ENCODE data around the gene SIRT5. TPM values are rescaled to one million over a fixed set of nuclear protein-coding genes. Genes with fewer than 3 reads are reported as not detected.

The SIRT5 gene
- total RNA-seq, 1 experiment from 2014 or later = 15.9 TPM

DNA sequence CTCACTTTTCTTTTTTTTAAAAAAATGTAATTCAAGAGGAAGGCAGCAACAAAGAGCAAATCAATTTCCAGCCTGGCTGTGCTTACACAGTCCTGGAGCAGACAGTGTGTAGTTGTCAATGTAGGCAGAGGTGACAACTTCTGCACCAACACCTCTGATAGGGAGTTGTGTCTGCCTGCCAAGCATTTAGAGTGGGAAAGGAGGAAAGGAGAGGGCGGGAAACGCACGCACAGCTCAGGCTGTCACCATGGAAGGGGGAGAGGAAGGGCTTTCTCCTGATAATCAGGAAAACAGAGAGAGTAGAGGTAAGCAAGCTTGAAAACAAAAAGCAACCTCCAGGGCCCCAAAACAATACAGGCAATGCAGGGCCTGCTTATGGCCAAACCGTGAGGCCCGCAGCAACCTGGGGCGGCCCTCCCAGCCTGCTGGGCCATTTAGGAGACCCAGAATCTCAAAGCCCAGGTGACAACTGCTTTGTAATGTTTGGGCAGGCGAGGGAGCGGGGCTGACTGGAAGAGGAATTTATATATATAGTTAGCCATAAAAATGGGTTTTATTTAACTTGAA, 45.5 kb upstream of the SIRT5 start:
- no peak for DNase-seq
- CTCF ChIA-PET = no interaction called here
- intact Hi-C loops (cut with micrococcal nuclease; ENCODE audit: unreplicated experiment) = no loop called here

GRCh38 chr6:13531956-13532355, 42.4 kb upstream of the SIRT5 start:
- no TSS peak for BruUV-seq (replicated peaks)
- Histone ChIP-seq H4K20me1 (ENCODE audit: insufficient read depth) (no peaks in the 10 kb centered on the region), H3K79me2 (ENCODE audit: low read depth) (no peaks in the 10 kb centered on the region), H3K9me3 (ENCODE audit: insufficient read depth, low read depth) (no peaks in the 10 kb centered on the region), H3K27me3 (ENCODE audit: insufficient read depth, low read depth) (no peaks in the 10 kb centered on the region), H3K27ac (peak overlapping the region; percentile 48), H3K9me2 (ENCODE audit: insufficient read depth) (no peaks in the 10 kb centered on the region), H3F3A (ENCODE audit: insufficient read depth, low read depth) (peaks cover 5% of the 10 kb centered on the region; the same call in 1 of the 2 replicates), H3K4me1 (replicated peaks; ENCODE audit: insufficient read depth) (peaks cover 15% of the 10 kb centered on the region; the same call in 1 of the 2 replicates), H3K36me3 (ENCODE audit: low read depth) (no peaks in the 10 kb centered on the region), H3K4me2 (peak overlapping the region; percentile 29; the same call in 1 of the 2 replicates), H3K4me3 (no peak overlapping the region), H2AFZ (0 out of 2 replicates have a peak overlapping the region, but pooled peaks have one; percentile 2)
- ChIA-PET CTCF (interaction anchor here (1.1 kb wide), 1 partner anchor 515 kb away, joined by 5 read pairs; no protein-coding TSS in a partner anchor), POLR2A (ENCODE audit: unreplicated experiment) (no interaction called here)
- TF ChIP-seq, protein P1, sequence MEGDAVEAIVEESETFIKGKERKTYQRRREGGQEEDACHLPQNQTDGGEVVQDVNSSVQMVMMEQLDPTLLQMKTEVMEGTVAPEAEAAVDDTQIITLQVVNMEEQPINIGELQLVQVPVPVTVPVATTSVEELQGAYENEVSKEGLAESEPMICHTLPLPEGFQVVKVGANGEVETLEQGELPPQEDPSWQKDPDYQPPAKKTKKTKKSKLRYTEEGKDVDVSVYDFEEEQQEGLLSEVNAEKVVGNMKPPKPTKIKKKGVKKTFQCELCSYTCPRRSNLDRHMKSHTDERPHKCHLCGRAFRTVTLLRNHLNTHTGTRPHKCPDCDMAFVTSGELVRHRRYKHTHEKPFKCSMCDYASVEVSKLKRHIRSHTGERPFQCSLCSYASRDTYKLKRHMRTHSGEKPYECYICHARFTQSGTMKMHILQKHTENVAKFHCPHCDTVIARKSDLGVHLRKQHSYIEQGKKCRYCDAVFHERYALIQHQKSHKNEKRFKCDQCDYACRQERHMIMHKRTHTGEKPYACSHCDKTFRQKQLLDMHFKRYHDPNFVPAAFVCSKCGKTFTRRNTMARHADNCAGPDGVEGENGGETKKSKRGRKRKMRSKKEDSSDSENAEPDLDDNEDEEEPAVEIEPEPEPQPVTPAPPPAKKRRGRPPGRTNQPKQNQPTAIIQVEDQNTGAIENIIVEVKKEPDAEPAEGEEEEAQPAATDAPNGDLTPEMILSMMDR (conservative IDR thresholded peaks at IDR 0.05) = no peak
- no peak for TF ChIP-seq EZH2 (IDR thresholded peaks at IDR 0.05; ENCODE audit: low read depth)
- DNase-seq = peak; percentile 33 to 64
- intact Hi-C loops (cut with micrococcal nuclease; ENCODE audit: unreplicated experiment) = no loop called here

More for the DNA sequence above, 45.5 kb upstream of the SIRT5 start:
- no peaks in the 10 kb centered on the region for H3K9me2 ChIP-seq (ENCODE audit: insufficient read depth)
- no peak overlapping the region for H3K27ac ChIP-seq
- no peak overlapping the region for H2AFZ ChIP-seq
- POLR2A ChIA-PET (ENCODE audit: unreplicated experiment) = no interaction called here
- no peaks in the 10 kb centered on the region for H3K27me3 ChIP-seq (ENCODE audit: insufficient read depth, low read depth)
- BruUV-seq (replicated peaks) = no TSS peak
- H3K4me1 ChIP-seq (replicated peaks; ENCODE audit: insufficient read depth) = peaks cover 20% of the 10 kb centered on the region
- H3K4me3 ChIP-seq = no peak overlapping the region
- H3K4me2 ChIP-seq = no peak overlapping the region
- no peaks in the 10 kb centered on the region for H3K79me2 ChIP-seq (ENCODE audit: low read depth)
- H3K9me3 ChIP-seq (ENCODE audit: insufficient read depth, low read depth) = no peaks in the 10 kb centered on the region
- no peaks in the 10 kb centered on the region for H3K36me3 ChIP-seq (ENCODE audit: low read depth)
- H3F3A ChIP-seq (ENCODE audit: insufficient read depth, low read depth) = peaks cover 5% of the 10 kb centered on the region; the same call in 1 of the 2 replicates
- H4K20me1 ChIP-seq (ENCODE audit: insufficient read depth) = no peaks in the 10 kb centered on the region
- TF ChIP-seq EZH2 (IDR thresholded peaks at IDR 0.05; ENCODE audit: low read depth) = no peak

- no peak for TF ChIP-seq EZH2 (IDR thresholded peaks at IDR 0.05; ENCODE audit: low read depth)
- TF ChIP-seq, protein P1 (conservative IDR thresholded peaks at IDR 0.05) = no peak
- H2AFZ ChIP-seq = no peak overlapping the region
- CTCF ChIA-PET = no interaction called here
- peaks cover 3% of the 10 kb centered on the region; the same call in 1 of the 2 replicates for H3K9me2 ChIP-seq (ENCODE audit: insufficient read depth)
- no TSS peak for BruUV-seq (replicated peaks)
- no peaks in the 10 kb centered on the region; the same call in 1 of the 2 replicates for H3K9me3 ChIP-seq (ENCODE audit: insufficient read depth, low read depth)
- no peak overlapping the region for H3K4me2 ChIP-seq
- no peaks in the 10 kb centered on the region for H4K20me1 ChIP-seq (ENCODE audit: insufficient read depth)
- POLR2A ChIA-PET (ENCODE audit: unreplicated experiment) = interaction anchor here (0.6 kb wide), 1 partner anchor 33 kb away, joined by 3 read pairs; no protein-coding TSS in a partner anchor
- no peak for DNase-seq
- H3K79me2 ChIP-seq (ENCODE audit: low read depth) = no peaks in the 10 kb centered on the region
- H3K36me3 ChIP-seq (ENCODE audit: low read depth) = no peaks in the 10 kb centered on the region
- H3K27me3 ChIP-seq (ENCODE audit: insufficient read depth, low read depth) = no peaks in the 10 kb centered on the region
- intact Hi-C loops (cut with micrococcal nuclease; ENCODE audit: unreplicated experiment) = no loop called here
- H3K4me1 ChIP-seq (replicated peaks; ENCODE audit: insufficient read depth) = peaks cover 19% of the 10 kb centered on the region; the same call in 1 of the 2 replicates
- no peak overlapping the region for H3K4me3 ChIP-seq
- peaks cover 5% of the 10 kb centered on the region; the same call in 1 of the 2 replicates for H3F3A ChIP-seq (ENCODE audit: insufficient read depth, low read depth)
- no peak overlapping the region for H3K27ac ChIP-seq
Observed at GRCh38 chr6:13534536-13534935, 39.9 kb upstream of the SIRT5 start.
